H1 (cell line): ENCODE measurements around the gene SLC30A2. TPM values are rescaled to one million over a fixed set of nuclear protein-coding genes. Genes with fewer than 3 reads are reported as not detected.

Experiments
- CTCF ChIA-PET: fragments of 300-600 bp; sonication (Branson Sonifier 250); formaldehyde crosslinking; loops from one replicate; lab custom pipeline; 2021; ENCODE audit not compliant: partially characterized antibody; lab: Charles Lee
- POLR2A ChIA-PET: fragments of 300-600 bp; sonication (Branson Sonifier 250); formaldehyde crosslinking; loops from one replicate; lab custom pipeline; 2021; ENCODE audit warnings: inconsistent platforms; ENCODE audit not compliant: partially characterized antibody; lab: Charles Lee
- DNase-seq, 2 experiments: peaks; one replicate each; pipeline versions ENCODE4 v3.0.0 to v3.0.0-alpha.2; 2010 to 2022; ENCODE audit warnings: low spot score in 2 of 2, low read depth in 1 of 2, mixed read lengths in 1 of 2
- FAIRE-seq: peaks from 2 replicates; lab custom pipeline; 2011; peaks lifted over from hg19 to GRCh38; lab: Jason Lieb, UNC
- H2AFZ ChIP-seq: 2 replicates; pipeline ENCODE4 v1.8.1; 2012; ENCODE audit warnings: low read length, inconsistent platforms
- H2AK5ac ChIP-seq: 2 replicates; pipeline ENCODE4 v1.6.1; 2013; ENCODE audit warnings: low read depth, low read length
- H2BK120ac ChIP-seq: replicated peaks from 2 replicates; pipeline ENCODE3; 2013; ENCODE audit warnings: low read depth, low read length, inconsistent platforms
- H2BK12ac ChIP-seq: 2 replicates; pipeline ENCODE4 v1.6.1; 2013; ENCODE audit warnings: low read depth, low read length
- H2BK15ac ChIP-seq: 2 replicates; pipeline ENCODE4 v1.6.1; 2013; ENCODE audit warnings: low read length
- H2BK20ac ChIP-seq: 2 replicates; pipeline ENCODE4 v1.6.1; 2013; ENCODE audit warnings: low read length
- H2BK5ac ChIP-seq: 2 replicates; pipeline ENCODE4 v1.6.1; 2013; ENCODE audit warnings: low read depth, low read length
- H3K14ac ChIP-seq: 2 replicates; pipeline ENCODE4 v1.6.1; 2013; ENCODE audit warnings: inconsistent platforms; ENCODE audit not compliant: insufficient read length
- H3K18ac ChIP-seq: 2 replicates; pipeline ENCODE4 v1.6.1; 2013; ENCODE audit warnings: low read length; ENCODE audit errors: extremely low read depth
- H3K23ac ChIP-seq: 2 replicates; pipeline ENCODE4 v1.6.1; 2013; ENCODE audit warnings: inconsistent platforms; ENCODE audit not compliant: insufficient read length
- H3K23me2 ChIP-seq: 2 replicates; pipeline ENCODE4 v1.6.1; 2013; ENCODE audit warnings: low read depth, low read length
- H3K27ac ChIP-seq: 2 replicates; pipeline ENCODE4 v1.6.1; 2011; ENCODE audit warnings: low read depth, low read length, inconsistent platforms
- H3K27me3 ChIP-seq, 4 experiments: replicated peaks in 1 of 4; 1 replicate in 1 of 4; 2 replicates in 3 of 4; pipeline versions ENCODE4 v1.6.1 to v1.8.1; 2011 to 2013; ENCODE audit warnings: low read length in 3 of 4, mild to moderate bottlenecking in 3 of 4, inconsistent platforms in 2 of 4, mixed read lengths in 2 of 4, moderate library complexity in 1 of 4; ENCODE audit not compliant: control insufficient read depth in 3 of 4, insufficient read depth in 3 of 4; ENCODE audit errors: extremely low read depth in 1 of 4
- H3K36me3 ChIP-seq, 4 experiments: 2 replicates each; pipeline versions ENCODE4 v1.6.1 to v1.8.1; 2011 to 2013; ENCODE audit warnings: mild to moderate bottlenecking in 4 of 4, low read length in 3 of 4, moderate library complexity in 2 of 4, control low read depth in 1 of 4, inconsistent platforms in 1 of 4; ENCODE audit not compliant: insufficient read depth in 4 of 4, control insufficient read depth in 2 of 4
- H3K4ac ChIP-seq: replicated peaks from 2 replicates; pipeline ENCODE3; 2013; ENCODE audit warnings: low read length, low read depth, mixed read lengths, inconsistent platforms; ENCODE audit not compliant: insufficient read length
- H3K4me1 ChIP-seq, 4 experiments: replicated peaks in 1 of 4; 1 replicate in 1 of 4; 2 replicates in 3 of 4; pipeline versions ENCODE4 v1.6.1 to v1.8.1; 2011 to 2013; ENCODE audit warnings: low read length in 3 of 4, inconsistent platforms in 2 of 4, mixed read lengths in 1 of 4; ENCODE audit not compliant: insufficient read depth in 4 of 4, control insufficient read depth in 3 of 4
- H3K4me2 ChIP-seq, 2 experiments: 2 replicates each; pipeline versions ENCODE4 v1.6.1 to v1.8.1; 2011 to 2013; ENCODE audit warnings: low read depth in 2 of 2, low read length in 2 of 2, control low read depth in 1 of 2, inconsistent platforms in 1 of 2, mild to moderate bottlenecking in 1 of 2; ENCODE audit not compliant: insufficient read depth in 1 of 2
- H3K4me3 ChIP-seq, 4 experiments: fragments of 200-600, 300-600 bp in 1 of 4; sonication (generic), shearing (Covaris generic), sonication (Bioruptor Twin) in 1 of 4; 2 replicates each; pipeline versions ENCODE4 v1.5.1 to v1.8.1; 2011 to 2016; ENCODE audit warnings: low read length in 4 of 4, low read depth in 3 of 4, control low read depth in 2 of 4, inconsistent platforms in 2 of 4, mild to moderate bottlenecking in 2 of 4, mixed read lengths in 1 of 4, moderate library complexity in 1 of 4; ENCODE audit not compliant: insufficient read depth in 2 of 4; ENCODE audit errors: extremely low read depth in 1 of 4
- H3K56ac ChIP-seq: replicated peaks from 2 replicates; pipeline ENCODE3; 2013; ENCODE audit warnings: low read depth, mild to moderate bottlenecking, mixed read lengths, low read length, inconsistent platforms; ENCODE audit not compliant: insufficient read length
- H3K79me1 ChIP-seq: 2 replicates; pipeline ENCODE4 v1.6.1; 2013; ENCODE audit warnings: low read depth, low read length, control low read depth
- H3K79me2 ChIP-seq, 2 experiments: 2 replicates each; pipeline versions ENCODE4 v1.6.1 to v1.8.1; 2012 to 2013; ENCODE audit warnings: low read length in 2 of 2, mild to moderate bottlenecking in 2 of 2, inconsistent platforms in 1 of 2; ENCODE audit not compliant: insufficient read depth in 2 of 2, control insufficient read depth in 1 of 2
- H3K9ac ChIP-seq, 4 experiments: replicated peaks in 1 of 4; 1 replicate in 1 of 4; 2 replicates in 3 of 4; pipeline versions ENCODE4 v1.6.1 to v1.8.1; 2011 to 2013; ENCODE audit warnings: low read depth in 3 of 4, low read length in 3 of 4, control low read depth in 2 of 4, mild to moderate bottlenecking in 2 of 4, moderate library complexity in 2 of 4, inconsistent platforms in 1 of 4; ENCODE audit errors: extremely low read depth in 1 of 4
- H3K9me3 ChIP-seq, 2 experiments: 2 replicates each; pipeline versions ENCODE4 v1.6.1 to v1.8.1; 2012 to 2013; ENCODE audit warnings: mild to moderate bottlenecking in 2 of 2, moderate library complexity in 2 of 2, control low read depth in 1 of 2, inconsistent platforms in 1 of 2, low read depth in 1 of 2, low read length in 1 of 2, mixed read lengths in 1 of 2; ENCODE audit not compliant: insufficient read depth in 2 of 2
- H4K20me1 ChIP-seq, 2 experiments: replicated peaks in 1 of 2; 2 replicates each; pipeline versions ENCODE3 to v1.8.1; 2011 to 2013; ENCODE audit warnings: inconsistent platforms in 2 of 2, low read length in 2 of 2, mild to moderate bottlenecking in 1 of 2; ENCODE audit not compliant: insufficient read depth in 2 of 2, control insufficient read depth in 1 of 2
- H4K5ac ChIP-seq: 2 replicates; pipeline ENCODE4 v1.6.1; 2013; ENCODE audit warnings: low read length, low read depth, mixed read lengths, inconsistent platforms; ENCODE audit not compliant: insufficient read length
- H4K8ac ChIP-seq: 2 replicates; pipeline ENCODE4 v1.8.0; 2013; ENCODE audit warnings: mild to moderate bottlenecking, moderate library complexity, low read length, inconsistent platforms; ENCODE audit not compliant: insufficient read depth; ENCODE audit errors: extremely low read depth
- H4K91ac ChIP-seq: replicated peaks from 2 replicates; pipeline ENCODE3; 2013; ENCODE audit warnings: low read length, mixed read lengths, inconsistent platforms; ENCODE audit not compliant: insufficient read length
- EP300 ChIP-seq, 2 experiments: IDR thresholded peaks; 1 replicate in 1 of 2; 2 replicates in 1 of 2; pipeline ENCODE4 v1.6.1; 2011 to 2012; ENCODE audit warnings: low read depth in 2 of 2, low read length in 2 of 2, mild to moderate bottlenecking in 2 of 2, borderline replicate concordance in 1 of 2, inconsistent platforms in 1 of 2, moderate library complexity in 1 of 2
- SIRT6 ChIP-seq: IDR thresholded peaks from one replicate; pipeline ENCODE4 v1.7.1; 2012; ENCODE audit warnings: low read length, inconsistent platforms
- SUZ12 ChIP-seq: fragments of 200-600 bp; sonication (generic); IDR thresholded peaks from 2 replicates; pipeline ENCODE4 v1.6.1; 2012; ENCODE audit warnings: mild to moderate bottlenecking, inconsistent platforms, low read length, moderate library complexity, mixed read lengths
- YY1 ChIP-seq: IDR thresholded peaks from 2 replicates; pipeline ENCODE4 v1.6.1; 2011; ENCODE audit warnings: low read depth, mild to moderate bottlenecking, low read length
- WGBS, 2 experiments: shearing (Covaris generic) in 1 of 2; methylation state at CpG; one replicate each; pipeline versions ENCODE4 v1.1.6 to v1.1.7; 2013 to 2015; ENCODE audit warnings: low lambda C conversion rate in 2 of 2, mixed read lengths in 2 of 2, inconsistent platforms in 1 of 2, low coverage in 1 of 2, missing lambda C conversion rate in 1 of 2; ENCODE audit not compliant: insufficient replicate concordance in 2 of 2, insufficient coverage in 1 of 2, insufficient read length in 1 of 2; ENCODE audit errors: extremely low coverage in 1 of 2, missing lambda C conversion rate in 1 of 2; 5-methylcytosine and 5-hydroxymethylcytosine counted together
- polyA plus RNA-seq, 7 experiments: library from polyadenylated mRNA; depleted of rRNA in 3 of 7; stranded (reverse) in 5 of 7; unstranded in 2 of 7; fragments of >200 nt in 5 of 7; fragments of 200-250 nt in 2 of 7; gene quantifications; 1 replicate in 5 of 7; 2 replicates in 1 of 7; 4 replicates in 1 of 7; pipeline versions ENCODE4 v1.2.1 to v1.2.3, GENCODE V29; 2011 to 2013; ENCODE audit warnings: missing spikeins in 2 of 7, mixed read lengths in 2 of 7
- total RNA-seq: library from RNA; stranded (reverse); fragmentation: NEBNext Ultra II Directional; extraction: Animal tissue kit (Norgen Biotek cat#: 25700); gene quantifications from 2 replicates; pipeline ENCODE4 v1.2.1, GENCODE V29; 2021
- TF ChIP-seq, protein P1 (sequence below): IDR thresholded peaks from 2 replicates; pipeline ENCODE4 v1.6.1; 2011; ENCODE audit warnings: low read length, improper control_type of control experiment

SLC30A2 gene
- total and polyA plus RNA-seq, 2 of the 8 experiments (the other 6 are each of a cell fraction or from before 2014, with no cell fraction given) = 0.19 to 0.76 TPM

- Histone ChIP-seq H3K27me3 (no peaks in the 10 kb centered on the region), H2BK12ac (no peak overlapping the region), H4K20me1 (no peaks in the 10 kb centered on the region), H3K23ac (no peak overlapping the region), H2BK15ac (no peak overlapping the region), H3K56ac (no peak overlapping the region), H3K23me2 (peaks cover 3% of the 10 kb centered on the region; the same call in 1 of the 2 replicates), H3K18ac (no peak overlapping the region), H3K36me3 (no peaks in the 10 kb centered on the region), H3K79me2 (no peaks in the 10 kb centered on the region), H2BK5ac (no peak overlapping the region), H2AFZ (no peak overlapping the region), H3K9me3 (no peaks in the 10 kb centered on the region), H4K8ac (no peak overlapping the region), H3K79me1 (no peaks in the 10 kb centered on the region), H3K9ac (no peak overlapping the region), H3K4ac (no peak overlapping the region), H2BK20ac (no peak overlapping the region), H4K5ac (no peak overlapping the region), H2AK5ac (no peak overlapping the region), H4K91ac (no peak overlapping the region), H3K4me3 (no peak overlapping the region), H3K4me2 (no peak overlapping the region), H3K27ac (no peak overlapping the region), H3K4me1 (peaks cover 0 to 16% (median 13%) of the 10 kb centered on the region in 4 experiments; a peak in 6 of 7 replicates), H2BK120ac (no peak overlapping the region), H3K14ac (no peak overlapping the region)
- TF ChIP-seq YY1 (no peak), SUZ12 (no peak), EP300 (IDR thresholded peaks at IDR 0.05; ENCODE audit: borderline replicate concordance in 1 of 2, low read depth in 2 of 2, low read length in 2 of 2) (no peak), SIRT6 (no peak)
- TF ChIP-seq, protein P1, sequence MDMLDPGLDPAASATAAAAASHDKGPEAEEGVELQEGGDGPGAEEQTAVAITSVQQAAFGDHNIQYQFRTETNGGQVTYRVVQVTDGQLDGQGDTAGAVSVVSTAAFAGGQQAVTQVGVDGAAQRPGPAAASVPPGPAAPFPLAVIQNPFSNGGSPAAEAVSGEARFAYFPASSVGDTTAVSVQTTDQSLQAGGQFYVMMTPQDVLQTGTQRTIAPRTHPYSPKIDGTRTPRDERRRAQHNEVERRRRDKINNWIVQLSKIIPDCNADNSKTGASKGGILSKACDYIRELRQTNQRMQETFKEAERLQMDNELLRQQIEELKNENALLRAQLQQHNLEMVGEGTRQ = no peak
- ChIA-PET POLR2A (interaction anchor here (1.2 to 1.6 kb wide), 2 partner anchors 125 to 204 kb away, joined by 3 to 6 read pairs; partner anchors contain the start of gene MTFR1L), CTCF (interaction anchor here (0.6 to 6.4 kb wide), 6 partner anchors 11 to 341 kb away, joined by 3 to 46 read pairs (median 6); no protein-coding TSS in a partner anchor)
- no peak for FAIRE-seq
- whole genome bisulfite sequencing, 2 experiments = 88% methylated on average over 5 of the region's 5 CpGs; no CpG with 5 or more reads in 1 of the 2 experiments
- no peak for DNase-seq
Observed at GRCh38 chr1:26023826-26024225, 22.1 kb downstream of the SLC30A2 start.
